ENCODE results near the gene CPNE6. TPM values are rescaled to one million over a fixed set of nuclear protein-coding genes. Genes with fewer than 3 reads are reported as not detected.

Gene CPNE6
- total RNA-seq, 2 experiments from 2014 or later: not detected

GRCh38 chr14:24110060-24110459 lies 38.7 kb downstream of the CPNE6 start:
- peak overlapping the region; percentile 22; the same call in 1 of the 2 replicates for H2AFZ ChIP-seq (ENCODE audit: low read length)
- no TSS peak for BruUV-seq (replicated peaks)
- no peaks in the 10 kb centered on the region; the same call in 1 of the 2 replicates for H3K79me2 ChIP-seq (ENCODE audit: insufficient read depth, low read depth, low read length)
- no peaks in the 10 kb centered on the region for H3K9me3 ChIP-seq (ENCODE audit: low read length)
- no peak overlapping the region for H3K4me2 ChIP-seq (ENCODE audit: low read length)
- POLR2A ChIA-PET: interaction anchor here (0.6 to 7.0 kb wide), 9 partner anchors 16 to 783 kb away, joined by 3 to 80 read pairs (median 4); partner anchors contain the start of genes EMC9, IRF9, PCK2 and PSME1
- no peak overlapping the region for H3K4me3 ChIP-seq (ENCODE audit: low read depth, low read length, poor library complexity, severe bottlenecking)
- no peak for DNase-seq (ENCODE audit: low spot score)
- intact Hi-C loops (cut with micrococcal nuclease; ENCODE audit: unreplicated experiment): no loop called here
- H4K20me1 ChIP-seq (ENCODE audit: insufficient read depth, low read length): no peaks in the 10 kb centered on the region
- H3K27ac ChIP-seq (ENCODE audit: low read depth, low read length, poor library complexity, severe bottlenecking): no peak overlapping the region
- TF ChIP-seq CTCF (conservative IDR thresholded peaks at IDR 0.05; ENCODE audit: low read length) (no peak), EZH2phosphoT487 (IDR thresholded peaks at IDR 0.05; ENCODE audit: borderline replicate concordance, low read depth, low read length) (no peak)
- H3K9me2 ChIP-seq (ENCODE audit: insufficient read depth, low read length): no peaks in the 10 kb centered on the region
- peaks cover 16% of the 10 kb centered on the region for H3K4me1 ChIP-seq (ENCODE audit: insufficient read depth, low read length, poor library complexity, severe bottlenecking)
- CTCF ChIA-PET (ENCODE audit: unreplicated experiment): interaction anchor here (0.5 to 1.3 kb wide), 2 partner anchors 17 to 19 kb away, joined by 3 to 8 read pairs; partner anchors contain the start of gene PCK2
- no peaks in the 10 kb centered on the region for H3K36me3 ChIP-seq (ENCODE audit: insufficient read depth, low read length)

GRCh38 chr14:24110523-24110922 lies 39.2 kb downstream of the CPNE6 start:
- H3K4me2 ChIP-seq (ENCODE audit: low read length): no peak overlapping the region

More at GRCh38 chr14:24110523-24110922, 39.2 kb downstream of the CPNE6 start:
- POLR2A ChIA-PET: interaction anchor here (0.6 to 7.0 kb wide), 9 partner anchors 8 to 216 kb away, joined by 3 to 80 read pairs (median 4); partner anchors contain the start of genes EMC9, IRF9, PCK2 and PSME1
- TF ChIP-seq EZH2phosphoT487 (IDR thresholded peaks at IDR 0.05; ENCODE audit: borderline replicate concordance, low read depth, low read length): no peak
- TF ChIP-seq CTCF (conservative IDR thresholded peaks at IDR 0.05; ENCODE audit: low read length): no peak
- no peaks in the 10 kb centered on the region for H3K9me2 ChIP-seq (ENCODE audit: insufficient read depth, low read length)
- H4K20me1 ChIP-seq (ENCODE audit: insufficient read depth, low read length): no peaks in the 10 kb centered on the region
- no peak overlapping the region for H2AFZ ChIP-seq (ENCODE audit: low read length)
- BruUV-seq (replicated peaks): no TSS peak
- H3K9me3 ChIP-seq (ENCODE audit: low read length): no peaks in the 10 kb centered on the region
- peaks cover 18% of the 10 kb centered on the region for H3K4me1 ChIP-seq (ENCODE audit: insufficient read depth, low read length, poor library complexity, severe bottlenecking)
- peaks cover 3% of the 10 kb centered on the region; the same call in 1 of the 2 replicates for H3K79me2 ChIP-seq (ENCODE audit: insufficient read depth, low read depth, low read length)
- intact Hi-C loops (cut with micrococcal nuclease; ENCODE audit: unreplicated experiment): no loop called here
- CTCF ChIA-PET (ENCODE audit: unreplicated experiment): interaction anchor here (0.5 to 1.3 kb wide), 2 partner anchors 17 to 20 kb away, joined by 3 to 8 read pairs; partner anchors contain the start of gene PCK2
- no peak overlapping the region for H3K4me3 ChIP-seq (ENCODE audit: low read depth, low read length, poor library complexity, severe bottlenecking)
- DNase-seq (ENCODE audit: low spot score): no peak
- H3K36me3 ChIP-seq (ENCODE audit: insufficient read depth, low read length): no peaks in the 10 kb centered on the region
- no peak overlapping the region for H3K27ac ChIP-seq (ENCODE audit: low read depth, low read length, poor library complexity, severe bottlenecking)

Data from OCI-LY7 (cell line).